HUES48 (cell line): ENCODE measurements around the gene QRSL1.
A peak's percentile ranks its signal among the peaks of the same experiment; 100 is the strongest.

Experiments
- H3K27ac ChIP-seq: one replicate; pipeline ENCODE4 v1.7.0; 2013; ENCODE audit warnings: low read depth, low read length, inconsistent platforms
- H3K27me3 ChIP-seq: 2 replicates; pipeline ENCODE4 v1.6.1; 2013; ENCODE audit warnings: mild to moderate bottlenecking, low read length; ENCODE audit not compliant: control insufficient read depth, insufficient read depth
- H3K36me3 ChIP-seq: 2 replicates; pipeline ENCODE4 v1.6.1; 2013; ENCODE audit warnings: low read length; ENCODE audit not compliant: control insufficient read depth, insufficient read depth
- H3K4me1 ChIP-seq: 2 replicates; pipeline ENCODE4 v1.6.1; 2013; ENCODE audit warnings: mild to moderate bottlenecking, low read length; ENCODE audit not compliant: control insufficient read depth, insufficient read depth
- H3K4me3 ChIP-seq: 2 replicates; pipeline ENCODE4 v1.5.1; 2013; ENCODE audit warnings: mild to moderate bottlenecking, low read depth, low read length
- H3K9ac ChIP-seq: 2 replicates; pipeline ENCODE4 v1.6.1; 2013; ENCODE audit warnings: mild to moderate bottlenecking, low read depth, low read length, moderate library complexity
- H3K9me3 ChIP-seq: 2 replicates; pipeline ENCODE4 v1.6.1; 2013; ENCODE audit warnings: low read length; ENCODE audit not compliant: control insufficient read depth, insufficient read depth

Gene QRSL1

DNA sequence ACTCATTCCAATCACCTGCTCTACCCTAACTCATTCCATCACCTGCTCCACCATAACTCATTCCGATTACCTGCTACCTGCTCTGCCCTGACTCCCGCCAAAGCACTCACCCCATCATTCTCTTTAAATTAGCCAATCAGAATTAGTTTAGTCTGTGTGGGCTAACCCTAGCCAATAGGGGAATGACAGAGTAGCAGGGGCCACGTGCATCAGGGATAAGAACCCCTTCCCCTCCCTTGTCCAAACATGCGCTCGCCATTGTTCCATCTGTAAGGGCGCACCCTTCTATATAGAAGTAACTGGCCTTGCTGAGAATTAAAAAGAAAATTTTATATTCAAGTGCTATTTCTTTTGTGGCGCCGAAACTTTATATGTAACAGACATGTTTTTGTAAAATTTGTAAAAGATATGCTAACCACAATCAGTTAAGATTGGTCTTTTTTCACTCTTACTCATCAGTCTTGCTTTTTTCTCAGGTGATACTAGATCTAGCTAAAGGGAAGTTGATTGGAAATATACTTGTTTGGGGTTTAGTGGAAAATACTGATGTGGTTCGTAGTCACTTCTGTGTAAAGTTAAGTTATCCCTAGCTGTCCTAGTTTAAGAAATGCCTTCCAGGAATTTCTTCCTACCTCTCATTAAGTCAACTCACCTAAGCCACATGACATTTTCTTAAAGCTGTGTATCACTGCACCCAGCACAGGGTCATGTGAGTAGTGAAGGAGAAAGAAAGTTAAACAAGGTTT lies 16.5 kb upstream of the QRSL1 start:
- Histone ChIP-seq H3K4me1 (peaks cover 38% of the 10 kb centered on the region), H3K36me3 (peaks cover 3% of the 10 kb centered on the region; the same call in 1 of the 2 replicates), H3K9me3 (no peaks in the 10 kb centered on the region), H3K27ac (peak overlapping the region; percentile 94), H3K9ac (peak overlapping the region; percentile 68), H3K4me3 (no peak overlapping the region), H3K27me3 (no peaks in the 10 kb centered on the region)

DNA sequence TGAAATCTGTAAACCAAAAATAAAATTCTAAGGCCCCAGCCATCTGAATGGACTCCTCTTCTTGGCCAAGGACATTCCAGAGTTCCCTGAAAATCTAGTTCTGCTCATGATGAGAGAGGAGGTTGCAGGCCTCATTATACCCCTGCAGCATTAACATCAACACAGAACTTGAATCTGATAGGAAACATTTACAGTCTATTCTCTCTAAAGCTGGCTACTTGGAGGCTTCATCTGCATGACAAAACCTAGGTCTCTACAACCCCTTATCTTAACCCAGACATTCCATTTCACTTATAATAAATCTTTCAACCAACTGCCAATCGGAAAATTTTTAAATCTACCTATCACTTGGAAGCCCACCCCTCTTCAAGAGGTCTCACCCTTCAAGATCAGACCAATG lies 15.8 kb upstream of the QRSL1 start:
- Histone ChIP-seq H3K9me3 (no peaks in the 10 kb centered on the region), H3K9ac (peak overlapping the region; percentile 68), H3K4me3 (peak overlapping the region; percentile 39; the same call in 1 of the 2 replicates), H3K36me3 (peaks cover 6% of the 10 kb centered on the region), H3K27ac (peak overlapping the region; percentile 94), H3K4me1 (peaks cover 38% of the 10 kb centered on the region), H3K27me3 (no peaks in the 10 kb centered on the region)

DNA sequence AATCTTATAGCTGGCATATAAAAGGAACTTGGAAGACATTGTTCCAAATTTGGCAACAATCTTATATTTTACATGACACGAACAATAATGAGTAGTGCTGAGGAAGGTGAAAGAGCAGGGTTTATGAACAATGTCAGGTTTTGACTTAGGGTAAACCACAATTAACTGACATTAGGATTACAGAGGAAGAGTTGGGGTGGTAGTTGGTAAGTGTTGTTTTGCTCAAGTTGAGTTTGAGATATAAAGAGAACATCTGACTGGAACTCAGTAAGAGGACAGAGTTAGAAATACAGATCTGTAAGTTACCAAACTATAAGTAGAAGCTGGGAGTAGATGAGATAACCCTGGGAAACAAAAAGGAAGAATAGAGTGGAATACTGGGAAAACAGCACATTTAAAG lies 15.2 kb upstream of the QRSL1 start:
- H3K27ac ChIP-seq, result peak overlapping the region; percentile 94
- peaks cover 9% of the 10 kb centered on the region for H3K36me3 ChIP-seq
- H3K9ac ChIP-seq, result peak overlapping the region; percentile 68; the same call in 1 of the 2 replicates
- peaks cover 38% of the 10 kb centered on the region for H3K4me1 ChIP-seq
- H3K27me3 ChIP-seq, result no peaks in the 10 kb centered on the region
- H3K9me3 ChIP-seq, result no peaks in the 10 kb centered on the region
- H3K4me3 ChIP-seq, result peak overlapping the region; percentile 39

GRCh38 chr6:106614592-106615257 lies 14.7 kb upstream of the QRSL1 start:
- Histone ChIP-seq H3K27ac (peak overlapping the region; percentile 94), H3K27me3 (no peaks in the 10 kb centered on the region), H3K36me3 (peaks cover 9% of the 10 kb centered on the region), H3K4me3 (peak overlapping the region; percentile 39), H3K9ac (peak overlapping the region; percentile 68; the same call in 1 of the 2 replicates), H3K9me3 (no peaks in the 10 kb centered on the region), H3K4me1 (peaks cover 38% of the 10 kb centered on the region)

DNA sequence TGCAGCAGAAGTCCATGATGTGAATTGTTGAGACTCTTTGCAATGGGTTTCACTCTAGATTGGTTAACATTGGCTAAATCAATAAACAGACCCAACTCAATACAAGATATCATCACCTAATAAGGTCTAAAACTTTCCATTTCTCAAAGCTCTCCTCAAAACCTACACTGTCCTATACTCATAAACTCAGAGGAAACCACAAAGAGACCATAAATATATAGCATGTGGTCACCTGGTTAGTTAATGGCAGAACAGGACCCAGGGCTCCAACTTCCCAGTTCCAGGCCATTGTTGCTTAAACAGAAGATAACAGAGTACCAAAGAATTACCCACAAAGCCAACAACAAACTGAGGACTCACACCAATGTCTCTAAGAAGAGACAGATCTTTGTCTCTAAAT lies 12.1 kb upstream of the QRSL1 start:
- no peak overlapping the region for H3K27ac ChIP-seq
- peaks cover 51% of the 10 kb centered on the region for H3K4me1 ChIP-seq
- no peaks in the 10 kb centered on the region for H3K27me3 ChIP-seq
- peaks cover 9% of the 10 kb centered on the region for H3K36me3 ChIP-seq
- peaks cover 3% of the 10 kb centered on the region; the same call in 1 of the 2 replicates for H3K9me3 ChIP-seq
- H3K4me3 ChIP-seq, result no peak overlapping the region
- H3K9ac ChIP-seq, result no peak overlapping the region

GRCh38 chr6:106617857-106618256 lies 11.5 kb upstream of the QRSL1 start:
- no peak overlapping the region for H3K9ac ChIP-seq
- H3K27me3 ChIP-seq, result no peaks in the 10 kb centered on the region
- no peak overlapping the region for H3K4me3 ChIP-seq
- H3K9me3 ChIP-seq, result peaks cover 8% of the 10 kb centered on the region
- H3K4me1 ChIP-seq, result peaks cover 49% of the 10 kb centered on the region
- H3K36me3 ChIP-seq, result peaks cover 14% of the 10 kb centered on the region
- H3K27ac ChIP-seq, result no peak overlapping the region

GRCh38 chr6:106618324-106618723 lies 11.1 kb upstream of the QRSL1 start:
- Histone ChIP-seq H3K4me1 (peaks cover 44% of the 10 kb centered on the region), H3K4me3 (no peak overlapping the region), H3K9me3 (peaks cover 13% of the 10 kb centered on the region), H3K27me3 (no peaks in the 10 kb centered on the region), H3K27ac (no peak overlapping the region), H3K9ac (no peak overlapping the region), H3K36me3 (peaks cover 17% of the 10 kb centered on the region)

DNA sequence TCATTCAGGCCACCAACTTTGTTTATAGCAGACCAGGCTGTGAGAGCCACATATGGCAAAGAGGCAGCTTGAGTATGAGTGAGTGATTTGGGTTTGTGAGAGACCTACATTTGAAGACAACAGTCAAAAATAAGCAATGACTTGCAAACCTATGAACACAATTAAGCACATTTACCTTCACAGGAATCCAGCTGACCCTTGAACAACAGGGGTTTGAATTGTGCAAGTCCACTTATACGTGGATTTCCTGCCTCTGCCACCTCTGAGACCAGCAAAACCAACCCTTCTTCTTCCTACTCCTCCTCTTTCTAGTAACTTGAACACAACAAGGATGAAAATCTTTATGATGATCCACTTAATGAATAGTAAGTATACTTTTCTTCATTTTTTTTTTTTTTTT lies 10.2 kb upstream of the QRSL1 start:
- no peak overlapping the region for H3K27ac ChIP-seq

GRCh38 chr6:106620931-106621672 lies 8.3 kb upstream of the QRSL1 start:
- Histone ChIP-seq H3K9me3 (peaks cover 18% of the 10 kb centered on the region), H3K9ac (no peak overlapping the region), H3K27ac (peak overlapping the region; percentile 79), H3K4me3 (no peak overlapping the region), H3K36me3 (peaks cover 17% of the 10 kb centered on the region), H3K4me1 (peaks cover 30% of the 10 kb centered on the region), H3K27me3 (no peaks in the 10 kb centered on the region)

More for the DNA sequence above, 10.2 kb upstream of the QRSL1 start:
- no peak overlapping the region for H3K9ac ChIP-seq
- peaks cover 35% of the 10 kb centered on the region for H3K4me1 ChIP-seq
- H3K9me3 ChIP-seq, result peaks cover 18% of the 10 kb centered on the region
- no peak overlapping the region for H3K4me3 ChIP-seq
- H3K36me3 ChIP-seq, result peaks cover 17% of the 10 kb centered on the region
- H3K27me3 ChIP-seq, result no peaks in the 10 kb centered on the region

DNA sequence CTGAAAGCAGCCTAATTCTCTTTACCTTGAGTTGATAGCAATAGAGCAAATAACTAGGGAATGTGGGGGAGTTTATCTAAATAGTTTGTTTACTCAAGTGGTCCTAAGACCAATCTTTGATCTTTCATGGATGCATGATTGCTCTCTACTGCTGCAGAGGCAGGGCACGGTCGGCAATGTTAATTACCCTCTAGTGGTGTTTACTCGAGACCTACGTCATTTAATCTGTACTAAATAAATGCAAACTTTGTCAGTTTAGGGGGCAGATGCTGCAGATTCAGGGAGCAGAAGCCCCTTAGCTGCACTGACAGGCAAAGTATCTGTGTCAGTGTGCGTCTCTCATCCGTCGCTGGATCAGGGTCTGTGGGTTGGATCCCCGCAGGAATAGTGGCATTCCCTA lies 7.0 kb upstream of the QRSL1 start:
- Histone ChIP-seq H3K27ac (no peak overlapping the region), H3K4me3 (no peak overlapping the region), H3K4me1 (peaks cover 26% of the 10 kb centered on the region), H3K9ac (no peak overlapping the region), H3K27me3 (no peaks in the 10 kb centered on the region), H3K36me3 (peaks cover 17% of the 10 kb centered on the region), H3K9me3 (peaks cover 18% of the 10 kb centered on the region)
